AG04450 (cell line): ENCODE results near the gene SPRING1. TPM values are rescaled to one million over a fixed set of nuclear protein-coding genes. Genes with fewer than 3 reads are reported as not detected.

Experiments used
- CTCF ChIA-PET: fragments of 300-600, 350-600 bp; formaldehyde crosslinking; extraction: SDS; loops from one replicate; lab custom pipeline; 2022; ENCODE audit warnings: antibody characterized with exemption, inconsistent platforms; lab: Charles Lee
- POLR2A ChIA-PET: fragments of 350-600 bp; formaldehyde crosslinking; extraction: SDS; loops from one replicate; lab custom pipeline; 2021; ENCODE audit warnings: antibody characterized with exemption, inconsistent platforms; lab: Yijun Ruan, JAX
- DNase-seq: peaks from one replicate; pipeline ENCODE4 v3.0.0-alpha.2; 2011; ENCODE audit warnings: low read depth, low spot score
- H3K27ac ChIP-seq: one replicate; pipeline ENCODE4 v1.5.1; 2012; ENCODE audit warnings: low read depth, low read length, control low read depth
- H3K27me3 ChIP-seq: one replicate; pipeline ENCODE4 v1.6.0; 2012; ENCODE audit warnings: low read length; ENCODE audit not compliant: control insufficient read depth, insufficient read depth
- H3K4me3 ChIP-seq: 2 replicates; pipeline ENCODE4 v1.5.1; 2011; ENCODE audit warnings: mild to moderate bottlenecking, low read depth, low read length, control low read depth
- H3K9me3 ChIP-seq: 2 replicates; pipeline ENCODE4 v1.5.1; 2012; ENCODE audit warnings: low read length; ENCODE audit not compliant: control insufficient read depth, insufficient read depth
- polyA plus RNA-seq: library from polyadenylated mRNA; depleted of rRNA; stranded (reverse); fragments of >200 nt; gene quantifications from 2 replicates; pipeline ENCODE4 v1.2.3, GENCODE V29; 2011
- TF ChIP-seq, protein P1 (sequence below): IDR thresholded peaks from 2 replicates; pipeline ENCODE4 v1.5.1; 2011; ENCODE audit warnings: low read depth, low read length, control low read depth, inconsistent platforms

Gene SPRING1
- polyA plus RNA-seq, 1 experiment, result 15.5 TPM

DNA sequence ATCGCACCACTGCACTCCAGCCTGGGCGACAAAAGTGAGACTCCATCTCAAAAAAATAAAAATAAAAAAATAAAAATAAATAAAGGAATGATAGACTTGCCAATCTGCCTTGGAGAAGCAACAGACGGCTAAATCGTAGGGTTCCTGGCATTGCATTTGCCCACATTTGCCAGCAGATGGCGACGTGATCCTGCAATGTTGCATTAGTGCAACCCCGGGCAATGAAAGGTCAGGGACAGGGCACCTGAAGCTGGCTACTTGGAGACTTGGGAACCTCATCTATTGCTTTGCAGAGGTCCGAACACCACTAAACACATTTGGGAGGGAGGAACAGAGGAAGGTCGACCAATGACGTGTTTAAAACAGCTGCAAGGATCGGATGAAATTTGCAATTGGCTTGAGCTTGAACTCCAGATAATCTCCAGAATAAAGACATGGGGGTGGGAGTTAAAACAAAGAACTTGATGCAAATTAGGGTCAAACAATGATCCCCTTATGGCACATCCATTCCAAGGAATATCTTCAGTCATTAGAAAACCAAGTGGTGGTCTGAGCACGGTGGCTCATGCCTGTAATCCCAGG, 34.6 kb downstream of the SPRING1 start:
- POLR2A ChIA-PET, result no interaction called here
- no peak for DNase-seq
- CTCF ChIA-PET, result interaction anchor here (0.6 to 4.1 kb wide), 26 partner anchors 9 to 646 kb away, joined by 3 to 37 read pairs (median 4); no protein-coding TSS in a partner anchor
- Histone ChIP-seq H3K27me3 (no peaks in the 10 kb centered on the region), H3K4me3 (no peak overlapping the region), H3K9me3 (no peaks in the 10 kb centered on the region), H3K27ac (no peak overlapping the region)
- TF ChIP-seq, protein P1, sequence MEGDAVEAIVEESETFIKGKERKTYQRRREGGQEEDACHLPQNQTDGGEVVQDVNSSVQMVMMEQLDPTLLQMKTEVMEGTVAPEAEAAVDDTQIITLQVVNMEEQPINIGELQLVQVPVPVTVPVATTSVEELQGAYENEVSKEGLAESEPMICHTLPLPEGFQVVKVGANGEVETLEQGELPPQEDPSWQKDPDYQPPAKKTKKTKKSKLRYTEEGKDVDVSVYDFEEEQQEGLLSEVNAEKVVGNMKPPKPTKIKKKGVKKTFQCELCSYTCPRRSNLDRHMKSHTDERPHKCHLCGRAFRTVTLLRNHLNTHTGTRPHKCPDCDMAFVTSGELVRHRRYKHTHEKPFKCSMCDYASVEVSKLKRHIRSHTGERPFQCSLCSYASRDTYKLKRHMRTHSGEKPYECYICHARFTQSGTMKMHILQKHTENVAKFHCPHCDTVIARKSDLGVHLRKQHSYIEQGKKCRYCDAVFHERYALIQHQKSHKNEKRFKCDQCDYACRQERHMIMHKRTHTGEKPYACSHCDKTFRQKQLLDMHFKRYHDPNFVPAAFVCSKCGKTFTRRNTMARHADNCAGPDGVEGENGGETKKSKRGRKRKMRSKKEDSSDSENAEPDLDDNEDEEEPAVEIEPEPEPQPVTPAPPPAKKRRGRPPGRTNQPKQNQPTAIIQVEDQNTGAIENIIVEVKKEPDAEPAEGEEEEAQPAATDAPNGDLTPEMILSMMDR, result peak; percentile 95

DNA sequence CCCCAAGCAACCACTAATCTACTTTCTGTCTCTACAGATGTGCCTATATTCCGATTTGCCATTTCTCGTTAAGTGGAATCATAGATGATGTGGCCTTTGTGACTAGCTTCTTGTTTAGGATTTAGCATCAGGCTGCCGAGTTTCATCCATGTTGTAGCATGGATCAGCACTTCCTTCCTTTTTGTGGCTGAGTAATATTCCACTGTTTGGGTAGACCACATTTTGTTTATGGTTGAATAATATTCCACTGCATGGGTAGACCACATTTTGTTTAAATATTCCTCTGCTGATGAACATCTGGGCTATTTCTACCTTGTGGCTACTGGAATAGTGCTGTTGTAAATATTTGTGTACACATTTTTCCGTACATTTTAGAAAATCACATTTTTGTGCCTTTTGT, 36.4 kb downstream of the SPRING1 start:
- H3K4me3 ChIP-seq, result no peak overlapping the region
- no peak overlapping the region for H3K27ac ChIP-seq
- peaks cover 4% of the 10 kb centered on the region for H3K27me3 ChIP-seq
- no peak for DNase-seq
- H3K9me3 ChIP-seq, result no peaks in the 10 kb centered on the region
- TF ChIP-seq, protein P1, result no peak
- ChIA-PET POLR2A (no interaction called here), CTCF (interaction anchor here (0.7 to 2.5 kb wide), 3 partner anchors 181 to 1385 kb away, joined by 3 to 11 read pairs (median 3); no protein-coding TSS in a partner anchor)

DNA sequence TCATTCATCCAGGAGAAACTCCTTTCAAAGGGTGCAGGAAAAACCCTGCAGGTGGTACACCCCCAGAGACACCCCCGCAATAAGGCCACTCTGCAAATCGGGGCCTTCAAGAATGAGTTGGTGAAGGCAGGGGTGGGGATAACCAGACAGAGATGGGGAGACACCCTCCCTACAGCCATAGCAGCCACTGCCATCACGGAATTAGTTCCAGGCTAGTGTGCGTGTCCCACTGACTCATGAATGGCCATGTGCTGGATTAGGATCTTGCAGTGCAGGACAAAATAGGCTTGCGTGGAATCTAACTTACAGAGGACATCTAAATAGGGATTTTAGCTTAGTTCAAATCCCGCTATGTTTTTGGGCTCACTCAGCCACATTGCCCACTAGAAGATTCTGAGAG, 37.8 kb downstream of the SPRING1 start:
- DNase-seq, result no peak
- CTCF ChIA-PET, result interaction anchor here (0.7 to 2.5 kb wide), 2 partner anchors 182 to 609 kb away, joined by 3 to 11 read pairs; no protein-coding TSS in a partner anchor

DNA sequence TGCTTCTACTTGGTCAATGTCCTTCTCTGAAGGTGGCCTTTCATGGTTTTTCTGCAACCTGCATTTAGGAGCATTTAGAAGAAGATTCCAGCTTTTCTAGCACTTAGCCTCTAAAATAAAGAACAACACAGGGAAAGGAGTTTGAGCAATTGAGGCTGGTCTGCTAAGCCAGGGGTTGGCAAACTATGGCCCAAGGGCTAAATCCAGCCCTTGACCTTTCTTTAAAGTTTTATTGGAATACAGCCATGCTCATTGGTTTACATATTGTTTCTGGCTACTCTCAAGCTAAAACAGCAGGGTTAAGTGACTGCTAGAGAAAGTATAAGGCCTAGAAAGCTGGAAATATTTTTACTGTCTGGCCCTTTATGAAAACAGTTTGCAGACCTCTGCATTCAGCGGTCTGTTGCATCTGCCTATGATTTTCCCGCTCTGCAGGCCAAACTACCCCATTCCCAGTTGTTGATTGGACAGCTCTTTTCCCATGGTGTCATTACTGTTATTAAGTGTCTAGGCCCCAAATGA, 39.3 kb downstream of the SPRING1 start:
- Histone ChIP-seq H3K27ac (no peak overlapping the region), H3K9me3 (no peaks in the 10 kb centered on the region)
- CTCF ChIA-PET, result interaction anchor here (0.6 to 1.8 kb wide), 2 partner anchors 10 to 517 kb away, joined by 3 to 6 read pairs; no protein-coding TSS in a partner anchor

More for the DNA sequence above, 37.8 kb downstream of the SPRING1 start:
- Histone ChIP-seq H3K4me3 (no peak overlapping the region), H3K9me3 (no peaks in the 10 kb centered on the region), H3K27me3 (peaks cover 14% of the 10 kb centered on the region), H3K27ac (no peak overlapping the region)
- TF ChIP-seq, protein P1, result no peak
- POLR2A ChIA-PET, result no interaction called here

More for the DNA sequence above, 39.3 kb downstream of the SPRING1 start:
- DNase-seq, result no peak
- Histone ChIP-seq H3K4me3 (no peak overlapping the region), H3K27me3 (peaks cover 29% of the 10 kb centered on the region)
- TF ChIP-seq, protein P1, result no peak
- POLR2A ChIA-PET, result no interaction called here
